ENCODE measurements around the gene MIGA2. TPM values are rescaled to one million over a fixed set of nuclear protein-coding genes. Genes with fewer than 3 reads are reported as not detected.
"Not testable (repeated sequence)": the region's sequence is repeated elsewhere in the genome, so short reads cannot be mapped to it uniquely, and the experiment has no call there.

Gene MIGA2
- total RNA-seq, 1 experiment from 2014 or later, result 15.6 TPM

DNA sequence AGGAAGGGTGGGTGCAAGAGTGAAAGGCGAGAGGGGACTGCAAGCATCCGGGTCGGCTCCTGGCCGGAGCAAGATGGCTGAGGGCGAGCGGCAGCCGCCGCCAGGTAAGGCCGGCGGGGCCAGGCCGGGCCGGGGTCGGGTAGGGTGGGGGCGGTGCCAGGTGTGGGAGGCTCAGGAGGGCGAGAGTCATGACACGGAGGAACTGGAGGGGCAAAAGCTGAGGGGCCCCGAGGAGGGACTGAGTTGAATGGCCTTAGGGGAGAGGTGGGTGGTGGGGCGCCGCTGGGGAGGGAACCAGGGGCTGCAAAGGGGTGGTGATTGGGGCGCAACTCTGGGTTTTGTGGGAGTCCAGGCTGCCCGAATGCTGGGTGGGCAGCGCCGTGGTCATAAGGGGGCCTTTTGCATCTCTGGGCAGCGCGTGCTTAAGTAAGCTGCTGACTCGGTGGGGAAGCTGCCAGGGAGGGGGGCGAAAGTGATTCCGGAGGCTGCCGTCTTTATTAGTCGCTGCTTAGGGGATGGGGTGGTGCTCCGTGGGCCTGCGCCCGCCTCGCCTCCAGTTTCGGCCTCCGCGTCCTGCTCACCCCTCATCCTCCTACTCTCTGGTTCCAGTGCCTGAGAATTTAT, 75.2 kb downstream of the MIGA2 start:
- DNase-seq (ENCODE audit: extremely low read depth, low read depth), result no peak

DNA sequence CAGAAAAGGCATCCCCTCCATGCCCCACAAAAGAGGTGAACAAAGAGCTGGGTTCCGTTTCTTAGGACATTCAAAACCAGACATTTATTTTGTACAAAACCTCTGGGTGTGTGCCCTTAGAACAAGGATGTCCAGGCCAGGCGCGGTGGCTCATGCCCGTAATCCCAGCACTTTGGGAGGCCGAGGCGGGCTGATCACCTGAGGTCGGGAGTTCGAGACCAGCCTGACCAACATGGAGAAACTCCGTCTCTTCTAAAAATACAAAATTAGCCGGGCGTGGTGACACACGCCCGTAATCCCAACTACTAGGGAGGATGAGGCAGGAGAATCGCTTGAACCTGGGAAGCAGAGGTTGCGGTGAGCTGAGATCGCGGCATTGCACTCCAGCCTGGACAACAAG, 76.1 kb downstream of the MIGA2 start:
- DNase-seq (ENCODE audit: extremely low read depth, low read depth), result not testable (repeated sequence)

DNA sequence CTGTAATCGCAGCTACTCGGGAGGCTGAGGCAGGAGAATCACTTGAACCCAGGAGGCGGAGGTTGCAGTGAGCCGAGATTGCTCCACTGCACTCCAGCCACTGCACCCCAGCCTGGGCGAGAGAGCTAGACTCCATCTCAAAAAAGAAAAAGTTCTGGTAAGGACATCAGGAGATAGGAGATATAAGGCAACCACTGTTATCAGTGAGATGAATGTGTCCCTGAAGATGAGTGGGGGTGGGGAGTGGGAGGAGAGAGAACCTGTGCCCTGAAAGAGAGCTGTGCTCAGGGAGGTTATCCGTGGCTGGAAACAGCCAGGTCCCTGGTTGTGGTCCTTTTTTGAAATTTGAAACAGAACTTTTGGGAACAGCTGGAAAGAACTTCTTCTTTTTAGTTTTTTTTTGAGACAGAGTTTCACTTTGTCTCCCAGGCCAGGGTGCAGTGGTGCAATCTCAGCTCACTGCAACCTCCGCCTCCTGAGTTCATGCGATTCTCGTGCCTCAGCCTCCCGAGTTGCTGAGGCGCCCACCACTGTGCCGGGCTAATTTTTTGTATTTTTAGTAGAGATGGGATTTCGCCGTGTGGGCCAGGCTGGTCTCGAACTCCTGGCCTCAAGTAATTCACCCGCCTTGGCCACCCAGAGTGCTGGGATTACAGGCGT, 77.3 kb downstream of the MIGA2 start:
- DNase-seq (ENCODE audit: extremely low read depth, low read depth), result no peak

DNA sequence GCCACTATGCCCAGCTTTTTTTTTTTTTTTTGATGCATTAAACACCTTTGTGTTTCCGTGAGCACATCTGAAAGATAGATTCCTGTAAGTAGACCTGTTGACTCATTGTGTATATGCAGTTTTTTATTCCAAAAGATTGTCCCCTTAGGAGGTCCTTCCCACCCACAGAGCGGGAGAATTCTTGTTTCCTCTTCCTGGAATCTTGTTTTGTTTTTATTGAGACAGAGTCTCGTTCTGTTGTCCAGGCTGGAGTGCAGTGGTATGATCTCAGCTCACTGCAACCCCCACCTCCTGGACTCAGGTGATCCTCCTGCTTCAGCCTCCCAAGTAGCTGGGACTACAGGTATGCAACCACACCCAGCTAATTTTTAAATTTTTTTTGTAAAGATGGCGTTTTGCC, 82.4 kb downstream of the MIGA2 start:
- DNase-seq (ENCODE audit: extremely low read depth, low read depth), result no peak

DNA sequence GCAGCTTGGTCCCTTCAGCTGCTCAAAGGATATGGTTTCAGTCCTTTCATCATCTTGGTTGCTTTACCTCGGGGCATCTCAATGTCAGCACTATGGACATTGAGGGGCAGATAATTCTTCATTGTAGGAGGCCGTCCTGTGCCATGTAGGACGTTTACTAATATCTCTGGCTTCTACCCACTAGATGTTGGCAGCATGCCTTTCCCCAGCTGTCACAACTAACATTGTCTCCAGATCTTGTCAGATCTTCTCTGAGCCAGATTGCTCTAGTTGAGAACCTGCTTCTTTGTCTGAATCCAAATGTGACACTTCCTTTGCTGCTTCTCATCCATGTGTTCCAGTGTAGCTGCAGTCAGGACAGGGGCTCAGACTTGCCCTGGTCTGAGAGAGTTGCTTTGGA, 85.1 kb downstream of the MIGA2 start:
- DNase-seq (ENCODE audit: extremely low read depth, low read depth), result no peak

Other genes with a start within 250 kb of the MIGA2 start
- gene TBC1D13, start 249.4 kb upstream of the MIGA2 start, total RNA-seq (2014; rRNA removed; shearing (Covaris generic)), result 12.9 and 13.5 TPM in 2 replicates
- gene ENDOG, start 218.1 kb upstream of the MIGA2 start, total RNA-seq (2014; rRNA removed; shearing (Covaris generic)), result 27.2 and 34.9 TPM in 2 replicates
- gene SPOUT1, start 206.8 kb upstream of the MIGA2 start, total RNA-seq (2014; rRNA removed; shearing (Covaris generic)), result 21.1 and 22.1 TPM in 2 replicates
- 11.7 and 11.8 TPM in 2 replicates for gene KYAT1, start 154.7 kb upstream of the MIGA2 start, total RNA-seq (2014; rRNA removed; shearing (Covaris generic))
- gene LRRC8A, start 154.5 kb upstream of the MIGA2 start, total RNA-seq (2014; rRNA removed; shearing (Covaris generic)), result 21.7 and 22.2 TPM in 2 replicates
- not detected in 2 replicates for gene PHYHD1, start 115.6 kb upstream of the MIGA2 start, total RNA-seq (2014; rRNA removed; shearing (Covaris generic))
- gene DOLK, start 89.0 kb upstream of the MIGA2 start, total RNA-seq (2014; rRNA removed; shearing (Covaris generic)), result 18.3 and 20.6 TPM in 2 replicates
- gene NUP188, start 88.9 kb upstream of the MIGA2 start, total RNA-seq (2014; rRNA removed; shearing (Covaris generic)), result 42.5 and 47.7 TPM in 2 replicates
- gene SH3GLB2, start 8.3 kb upstream of the MIGA2 start, total RNA-seq (2014; rRNA removed; shearing (Covaris generic)), result 26.9 and 28.9 TPM in 2 replicates
- gene DOLPP1, start 44.5 kb downstream of the MIGA2 start, total RNA-seq (2014; rRNA removed; shearing (Covaris generic)), result 13.4 and 17.1 TPM in 2 replicates
- gene CRAT, start 74.2 kb downstream of the MIGA2 start, total RNA-seq (2014; rRNA removed; shearing (Covaris generic)), result 27.2 and 32.5 TPM in 2 replicates
- 82.9 and 88.2 TPM in 2 replicates for gene PTPA, start 74.8 kb downstream of the MIGA2 start, total RNA-seq (2014; rRNA removed; shearing (Covaris generic))
- 31.1 and 40.5 TPM in 2 replicates for gene IER5L, start 141.6 kb downstream of the MIGA2 start, total RNA-seq (2014; rRNA removed; shearing (Covaris generic))